Stimulated activated CD4-positive, alpha-beta T cell treated with anti-CD3 and anti-CD28 coated beads, Interleukin-4, amount 100 ng/mL, for 1 hour (primary cell): ENCODE data around the gene SEC16A.
"Not testable (repeated sequence)": the region's sequence is repeated elsewhere in the genome, so short reads cannot be mapped to it uniquely, and the experiment has no call there.

Experiments
- DNase-seq: peaks from one replicate; pipeline ENCODE4 v3.0.0-alpha.2; 2020

The SEC16A gene

GRCh38 chr9:136437430-136437829 is 45.4 kb downstream of the SEC16A start:
- no peak for DNase-seq

- no peak for DNase-seq
Observed at GRCh38 chr9:136436055-136436634, 46.7 kb downstream of the SEC16A start.

- DNase-seq: no peak
Observed at GRCh38 chr9:136434580-136435169, 48.2 kb downstream of the SEC16A start.

- no peak for DNase-seq
Observed at GRCh38 chr9:136433849-136434579, 48.8 kb downstream of the SEC16A start.

GRCh38 chr9:136433043-136433715 is 49.7 kb downstream of the SEC16A start:
- DNase-seq: no peak

- no peak for DNase-seq
Observed at GRCh38 chr9:136432591-136432990, 50.2 kb downstream of the SEC16A start.

GRCh38 chr9:136431782-136432350 is 51.0 kb downstream of the SEC16A start:
- DNase-seq: no peak

GRCh38 chr9:136430588-136431234 is 52.1 kb downstream of the SEC16A start:
- no peak for DNase-seq

- no peak for DNase-seq
Observed at GRCh38 chr9:136429683-136430491, 53.0 kb downstream of the SEC16A start.

- DNase-seq: no peak
Observed at GRCh38 chr9:136429075-136429628, 53.7 kb downstream of the SEC16A start.

- no peak for DNase-seq
Observed at GRCh38 chr9:136426787-136427186, 56.1 kb downstream of the SEC16A start.

GRCh38 chr9:136425367-136425766 is 57.5 kb downstream of the SEC16A start:
- DNase-seq: not testable (repeated sequence)

- no peak for DNase-seq
Observed at GRCh38 chr9:136424750-136425362, 58.0 kb downstream of the SEC16A start.

GRCh38 chr9:136423432-136424146 is 59.3 kb downstream of the SEC16A start:
- no peak for DNase-seq

- no peak for DNase-seq
Observed at GRCh38 chr9:136422876-136423275, 60.0 kb downstream of the SEC16A start.

- DNase-seq: no peak
Observed at GRCh38 chr9:136421791-136422190, 61.0 kb downstream of the SEC16A start.

- no peak for DNase-seq
Observed at GRCh38 chr9:136419092-136419420, 63.8 kb downstream of the SEC16A start.

GRCh38 chr9:136418182-136419091 is 64.4 kb downstream of the SEC16A start:
- DNase-seq: no peak

GRCh38 chr9:136416914-136417313 is 65.9 kb downstream of the SEC16A start:
- no peak for DNase-seq

- no peak for DNase-seq
Observed at GRCh38 chr9:136416427-136416826, 66.4 kb downstream of the SEC16A start.
